Astrocyte of the spinal cord (primary cell): ENCODE data around the gene DSCAM.

Experiments used
- DNase-seq: peaks from one replicate; pipeline ENCODE4 v3.0.0; 2011; ENCODE audit warnings: low read depth, low spot score
- H3K4me3 ChIP-seq: 2 replicates; pipeline ENCODE4 v1.5.1; 2011; ENCODE audit warnings: low read depth, mild to moderate bottlenecking, low read length, moderate library complexity
- CTCF ChIP-seq: IDR thresholded peaks from 2 replicates; pipeline ENCODE4 v1.5.1; 2012; ENCODE audit warnings: low read depth, mild to moderate bottlenecking, low read length, inconsistent platforms
- in situ Hi-C: cut with HindIII; loops from 2 replicates; pipeline ENCODE4 v1.10.0; 2017; ENCODE audit warnings: low sequenced_read_pairs

The DSCAM gene

GRCh38 chr21:40540216-40540615 lies 306.7 kb downstream of the DSCAM start:
- in situ Hi-C loops, result no loop called here
- TF ChIP-seq CTCF, result no peak
- no peak for DNase-seq

GRCh38 chr21:40534886-40535285 lies 312.1 kb downstream of the DSCAM start:
- DNase-seq, result no peak
- TF ChIP-seq CTCF, result no peak
- no peak overlapping the region for H3K4me3 ChIP-seq
- in situ Hi-C loops, result no loop called here

More at GRCh38 chr21:40540216-40540615, 306.7 kb downstream of the DSCAM start:
- no peak overlapping the region for H3K4me3 ChIP-seq

- no peak for DNase-seq
- H3K4me3 ChIP-seq, result no peak overlapping the region
These were observed 315.4 kb downstream of the DSCAM start for GRCh38 chr21:40531431-40532110.

GRCh38 chr21:40531016-40531415 lies 315.9 kb downstream of the DSCAM start:
- no peak for DNase-seq
- in situ Hi-C loops, result no loop called here
- no peak for TF ChIP-seq CTCF
- no peak overlapping the region for H3K4me3 ChIP-seq

More at GRCh38 chr21:40531431-40532110, 315.4 kb downstream of the DSCAM start:
- in situ Hi-C loops, result no loop called here
- no peak for TF ChIP-seq CTCF

- no peak for DNase-seq
- TF ChIP-seq CTCF, result no peak
- no peak overlapping the region for H3K4me3 ChIP-seq
- in situ Hi-C loops, result no loop called here
These were observed 329.3 kb downstream of the DSCAM start for GRCh38 chr21:40517646-40518045.

GRCh38 chr21:40516335-40516734 lies 330.6 kb downstream of the DSCAM start:
- no peak overlapping the region for H3K4me3 ChIP-seq
- no peak for DNase-seq
- in situ Hi-C loops, result no loop called here
- TF ChIP-seq CTCF, result no peak
